ENCODE data around the gene GPR107.

GRCh38 chr9:130132746-130133145, 79.0 kb downstream of the GPR107 start:
- TF ChIP-seq CEBPB (IDR thresholded peaks at IDR 0.05; ENCODE audit: low read depth, low read length) = no peak
- TF ChIP-seq POLR2A (IDR thresholded peaks at IDR 0.05; ENCODE audit: control extremely low read depth in 1 of 2, low read depth in 2 of 2, low read length in 2 of 2) = no peak
- TF ChIP-seq RAD21 (IDR thresholded peaks at IDR 0.05 in 1 of 2, conservative IDR thresholded peaks at IDR 0.05 in 1 of 2; ENCODE audit: low read depth in 2 of 2, low read length in 2 of 2) = no peak
- no peak for TF ChIP-seq RBBP5 (IDR thresholded peaks at IDR 0.05; ENCODE audit: borderline replicate concordance, low read depth, low read length)
- TF ChIP-seq BACH1 (IDR thresholded peaks at IDR 0.05; ENCODE audit: low read length) = no peak
- TF ChIP-seq RFX5 (IDR thresholded peaks at IDR 0.05; ENCODE audit: borderline replicate concordance, low read depth, low read length) = no peak
